Activated CD8-positive, alpha-beta memory T cell treated with anti-CD3 and anti-CD28 coated beads, Interleukin-2, amount 50 U/mL, for 48 hours (primary cell): ENCODE results near the gene PGAP6.
"Not testable (repeated sequence)": the region's sequence is repeated elsewhere in the genome, so short reads cannot be mapped to it uniquely, and the experiment has no call there.

Experiments used
- DNase-seq: peaks from one replicate; pipeline ENCODE4 v3.0.0-alpha.2; 2020

The PGAP6 gene

DNA sequence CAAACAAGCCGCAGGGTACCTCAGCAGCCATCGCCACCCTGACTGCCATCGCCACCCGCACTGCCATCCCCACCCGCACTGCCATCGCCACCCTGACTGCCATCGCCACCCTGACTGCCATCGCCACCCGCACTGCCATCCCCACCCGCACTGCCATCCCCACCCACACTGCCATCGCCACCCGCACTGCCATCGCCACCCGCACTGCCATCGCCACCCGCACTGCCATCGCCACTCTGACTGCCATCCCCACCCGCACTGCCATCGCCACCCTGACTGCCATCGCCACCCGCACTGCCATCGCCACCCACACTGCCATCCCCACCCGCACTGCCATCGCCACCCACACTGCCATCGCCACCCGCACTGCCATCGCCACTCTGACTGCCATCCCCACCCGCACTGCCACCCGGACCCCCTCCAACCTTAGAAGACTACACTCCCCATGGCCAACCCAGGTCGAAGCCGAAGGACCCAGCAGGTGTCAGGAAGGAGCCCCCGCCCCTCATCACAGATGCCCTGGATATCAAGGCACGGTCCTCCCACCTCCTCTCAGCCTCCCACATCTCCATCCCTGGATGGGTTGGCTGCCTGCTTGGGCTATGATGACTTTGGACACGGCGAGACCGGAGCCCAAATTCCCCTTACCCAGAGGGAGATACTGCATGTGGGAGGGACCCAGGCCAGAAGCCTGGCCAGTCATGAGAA is 3.5 kb downstream of the PGAP6 start:
- not testable (repeated sequence) for DNase-seq

DNA sequence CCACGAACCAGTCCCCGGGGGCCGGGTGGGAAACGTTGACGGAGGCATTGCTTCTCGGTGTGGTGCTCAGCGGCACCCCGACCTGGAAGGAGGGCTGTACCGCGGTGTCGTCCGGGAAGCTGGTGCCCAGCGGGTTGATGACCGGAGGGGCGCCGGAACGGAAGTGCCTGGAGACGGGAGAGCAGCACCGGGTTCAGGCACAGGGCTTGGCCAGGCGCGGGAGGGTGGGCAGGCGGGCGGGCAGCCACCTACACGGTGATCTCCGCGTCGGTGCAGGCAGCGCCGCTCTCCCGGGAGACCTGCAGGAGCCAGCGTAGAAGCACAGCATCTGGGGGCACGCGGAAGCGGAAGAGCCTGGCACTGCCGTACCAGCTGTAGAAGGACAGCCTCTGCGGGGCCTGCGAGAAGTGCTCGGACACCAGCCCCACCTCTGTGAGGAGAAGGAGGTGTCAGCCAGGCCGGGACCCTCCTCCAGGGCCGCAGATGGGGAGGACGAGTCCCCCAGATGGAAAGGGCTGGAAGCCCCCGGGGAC is 4.3 kb downstream of the PGAP6 start:
- DNase-seq = no peak

DNA sequence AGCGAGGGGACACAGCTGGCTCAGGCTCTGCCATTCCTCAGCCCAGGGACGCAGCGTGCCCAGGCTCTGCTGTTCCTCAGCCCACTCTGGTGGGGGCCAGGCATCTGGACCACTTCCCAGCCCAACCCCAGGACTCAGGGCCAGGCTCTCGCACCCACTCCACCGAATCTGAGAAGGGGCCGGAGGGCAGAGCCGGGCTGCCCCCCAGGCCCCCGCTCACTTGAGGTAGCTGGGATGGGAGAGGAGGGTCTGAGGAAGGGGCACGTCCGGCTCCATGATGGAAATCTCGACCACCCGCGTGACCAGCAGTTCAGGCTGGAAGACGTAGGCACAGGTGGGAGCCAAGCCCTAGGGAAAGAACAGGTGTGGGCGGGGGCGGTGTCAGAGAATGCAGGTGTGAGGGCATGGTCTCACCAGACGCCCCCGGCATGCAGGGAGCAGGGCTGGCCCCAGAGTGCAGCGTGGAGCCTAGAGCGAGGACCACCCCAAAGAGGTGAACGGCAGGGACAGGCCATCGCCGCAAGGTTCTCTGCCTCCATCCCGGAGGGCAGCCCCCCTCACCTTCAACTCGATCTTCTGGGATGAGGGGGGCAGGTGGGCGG is 4.9 kb downstream of the PGAP6 start:
- no peak for DNase-seq

DNA sequence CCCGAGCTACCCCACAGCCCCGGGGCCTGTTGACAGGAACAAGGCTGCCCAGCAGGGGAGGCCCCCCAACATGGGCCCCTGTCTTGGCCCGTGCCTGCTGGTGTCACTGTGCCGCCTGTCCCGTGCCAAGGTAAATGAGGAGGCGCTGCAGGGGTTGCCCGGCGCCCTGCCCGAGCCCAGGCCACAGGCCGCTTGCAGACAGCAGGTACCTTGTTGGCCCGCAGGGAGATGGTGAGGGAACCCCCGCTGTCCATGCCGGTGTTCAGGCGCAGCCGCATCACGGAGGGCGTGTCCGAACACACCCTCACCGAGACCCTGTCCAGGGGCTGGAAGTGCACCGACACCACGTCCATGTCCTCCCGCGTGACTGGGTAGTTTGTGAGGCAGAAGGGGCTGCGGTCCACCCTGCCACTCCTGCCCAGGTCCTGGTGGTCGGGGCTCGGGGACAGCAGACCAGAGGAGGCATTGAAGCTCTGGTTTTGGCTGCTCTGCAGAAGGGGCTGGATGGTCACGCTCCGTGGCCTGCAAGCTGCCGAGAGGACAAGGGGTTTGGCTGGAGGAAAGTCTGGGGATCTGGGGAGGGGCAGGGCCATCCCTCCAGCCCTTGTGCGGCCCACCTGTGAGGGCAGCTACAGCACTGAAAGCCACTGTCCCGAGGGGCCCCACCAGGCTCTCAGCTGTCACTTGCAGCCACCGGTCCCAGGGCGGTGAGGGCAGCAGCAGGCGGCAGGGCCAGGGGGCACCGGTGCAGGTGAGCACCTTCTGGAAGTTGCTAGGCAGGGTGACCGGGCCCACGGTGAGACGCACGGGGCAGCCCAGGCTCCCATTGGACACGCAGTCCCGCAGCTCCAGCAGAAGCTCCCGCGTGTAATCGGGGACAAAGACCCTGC is 5.6 kb downstream of the PGAP6 start:
- no peak for DNase-seq

DNA sequence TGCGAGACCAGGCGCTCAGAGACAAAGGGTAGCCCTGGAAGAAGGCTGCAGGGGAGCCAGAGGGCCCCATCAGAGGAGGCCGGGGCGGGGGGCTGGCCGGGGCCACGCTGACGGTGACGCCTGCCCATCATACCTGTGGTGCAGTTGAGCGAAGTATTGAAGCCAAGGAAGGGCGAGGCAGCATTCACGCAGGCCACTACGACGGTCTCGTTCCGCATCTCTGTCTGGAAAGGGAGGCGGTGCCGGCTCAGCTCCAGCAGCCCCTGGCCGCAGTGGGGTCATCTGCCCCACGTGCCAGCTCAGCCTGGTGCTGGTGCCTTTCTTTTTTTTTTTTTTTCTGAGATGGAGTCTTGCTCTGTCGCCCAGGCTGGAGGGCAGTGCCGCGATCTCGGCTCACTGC is 6.6 kb downstream of the PGAP6 start:
- DNase-seq = no peak

DNA sequence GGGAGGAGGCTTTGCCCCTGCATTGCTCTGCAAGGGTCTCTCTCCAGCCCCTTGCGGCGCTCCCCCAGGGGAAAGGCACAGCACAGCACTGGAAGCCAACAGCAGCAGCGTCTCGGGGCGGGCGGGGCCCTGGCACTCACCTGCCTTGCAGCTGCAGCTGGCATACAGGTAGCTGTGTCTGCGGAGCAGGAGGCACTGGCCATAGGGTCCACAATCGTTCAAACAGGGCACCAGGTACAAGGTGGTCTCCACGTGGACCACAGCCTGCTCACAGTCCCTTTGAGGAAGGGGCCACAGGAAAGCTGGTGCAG is 7.2 kb downstream of the PGAP6 start:
- no peak for DNase-seq

DNA sequence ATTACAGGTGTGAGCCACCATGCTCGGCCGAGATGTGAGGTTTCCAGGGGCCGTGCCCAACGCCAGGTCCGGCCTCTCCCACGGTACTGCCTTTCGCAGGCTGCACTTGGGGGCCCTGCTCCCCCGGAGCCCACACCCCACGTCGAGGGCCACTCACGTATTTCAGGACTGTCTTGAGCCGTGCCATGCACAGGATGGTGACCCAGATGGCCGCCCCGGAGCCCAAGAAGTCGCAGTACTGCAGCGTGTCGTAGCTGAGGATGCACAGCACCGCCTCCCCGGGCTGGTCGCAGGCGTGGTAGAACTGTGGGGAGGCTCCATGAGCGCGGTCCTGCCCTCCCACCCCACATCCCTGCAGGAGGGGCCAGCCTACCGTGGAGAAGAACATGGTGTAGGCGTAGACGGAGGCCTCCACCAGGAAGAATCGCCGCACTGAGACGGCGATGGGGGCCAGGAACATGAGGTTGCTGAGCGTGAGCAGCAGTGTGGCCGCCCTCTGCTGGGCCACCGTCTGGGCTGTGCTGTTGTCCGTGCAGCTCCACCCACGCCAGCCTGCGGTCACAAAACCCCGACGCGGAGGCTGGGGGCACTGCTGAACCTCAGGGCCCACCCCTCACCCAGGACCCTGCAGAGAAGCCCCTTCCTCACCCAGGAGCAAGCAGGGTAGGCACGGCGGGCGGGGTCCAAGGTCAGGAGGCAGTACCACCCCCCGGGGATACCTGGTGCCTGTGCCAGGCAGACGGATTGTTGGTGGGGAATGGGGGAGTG is 7.7 kb downstream of the PGAP6 start:
- DNase-seq = no peak

DNA sequence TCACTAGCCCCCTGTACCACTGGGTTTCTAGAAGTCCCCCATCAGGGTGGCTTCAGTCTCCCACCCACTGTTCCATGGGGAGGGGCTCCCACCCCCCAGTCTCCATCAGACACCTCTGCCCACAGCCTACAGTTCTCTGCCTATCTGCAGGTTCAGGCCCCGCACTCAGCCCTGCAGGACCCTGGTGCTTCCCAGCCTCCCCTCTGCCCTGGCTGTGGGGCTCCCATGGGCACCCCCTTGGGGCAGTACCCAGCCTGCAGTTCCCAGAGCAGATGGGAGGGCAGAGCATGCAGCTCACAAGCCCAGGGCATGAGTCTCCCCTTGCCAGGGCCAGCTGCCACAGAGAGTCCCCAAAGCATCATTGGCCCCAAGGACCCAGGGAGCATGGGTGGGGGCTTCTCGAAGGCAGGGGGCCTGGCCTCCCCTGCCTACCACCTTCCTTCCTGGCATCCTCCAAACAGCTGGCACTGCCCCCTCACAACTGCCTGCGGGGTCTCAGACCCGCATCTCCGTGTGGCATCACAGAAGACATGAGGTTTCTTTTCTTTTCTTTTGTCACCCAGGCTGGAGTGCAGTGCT is 8.7 kb downstream of the PGAP6 start:
- DNase-seq = no peak

DNA sequence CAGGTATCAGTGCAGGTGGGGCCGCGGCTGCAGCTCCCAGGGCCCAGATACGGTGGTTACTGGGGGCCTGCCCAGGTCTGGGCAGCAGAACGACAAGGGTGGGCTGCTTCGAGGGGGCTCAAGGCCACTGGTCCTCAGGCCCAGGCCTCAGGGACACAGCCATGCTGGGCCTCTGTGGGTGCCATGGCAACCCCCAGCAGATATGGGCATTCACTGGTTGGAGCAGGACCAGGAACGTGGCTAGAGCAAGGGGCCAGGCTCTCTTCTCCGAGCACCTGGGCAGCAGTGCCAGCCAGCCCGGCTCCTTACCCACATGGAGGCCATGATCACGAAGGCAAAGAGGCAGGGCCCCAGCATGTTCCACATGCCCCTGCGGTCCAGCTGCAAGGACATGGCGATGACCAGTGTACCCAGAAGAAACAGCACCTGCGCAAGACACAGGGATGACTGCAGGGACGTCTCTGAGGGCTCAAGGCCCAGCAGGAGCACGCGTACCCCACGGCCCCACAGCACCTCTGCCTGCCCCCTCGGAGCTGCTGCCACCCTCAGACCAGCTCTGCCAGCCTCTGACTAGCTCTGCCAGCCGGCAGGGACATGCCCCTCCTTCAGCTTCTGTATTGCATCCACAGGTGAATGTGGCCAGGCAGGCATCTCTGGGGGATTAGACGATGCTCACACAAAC is 9.3 kb downstream of the PGAP6 start:
- no peak for DNase-seq

DNA sequence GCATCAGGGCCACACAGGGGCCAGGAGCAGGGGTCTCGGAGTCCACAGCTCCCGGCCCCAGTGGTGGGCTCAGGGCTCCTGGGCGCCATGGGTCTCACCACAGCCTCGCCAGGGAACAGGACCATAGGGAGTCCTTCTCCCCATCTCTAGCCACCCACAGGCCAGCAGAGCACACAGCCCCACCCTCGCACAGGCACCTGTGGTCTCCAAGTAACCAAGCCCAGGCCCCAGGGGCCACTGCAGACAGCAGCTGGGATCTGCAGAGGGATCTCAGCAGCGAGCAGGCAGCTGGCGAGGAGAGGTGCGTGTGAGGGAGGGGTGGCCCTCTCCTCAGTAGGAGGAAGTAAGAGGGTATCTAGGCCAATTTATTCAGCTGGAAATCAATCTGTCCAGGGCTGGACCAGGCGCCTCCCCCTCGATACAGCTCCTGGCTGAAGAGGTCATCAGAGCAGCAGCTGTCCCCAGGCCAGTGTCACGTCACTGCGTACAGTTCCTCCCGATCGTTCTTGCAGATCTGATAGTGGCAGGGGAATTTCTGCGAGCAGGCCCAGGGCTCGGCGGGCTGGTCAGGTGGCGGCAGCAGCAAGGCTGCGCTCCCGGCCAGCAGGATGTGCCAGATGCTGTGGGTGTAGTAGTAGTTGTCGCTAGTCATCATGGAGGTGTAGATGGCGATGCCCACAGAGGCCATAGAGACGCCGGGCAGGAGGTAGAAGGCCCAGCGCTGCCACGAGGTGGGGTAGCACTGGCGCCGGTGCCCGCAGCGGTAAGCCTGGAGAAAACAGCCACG is 10.1 kb downstream of the PGAP6 start:
- no peak for DNase-seq

DNA sequence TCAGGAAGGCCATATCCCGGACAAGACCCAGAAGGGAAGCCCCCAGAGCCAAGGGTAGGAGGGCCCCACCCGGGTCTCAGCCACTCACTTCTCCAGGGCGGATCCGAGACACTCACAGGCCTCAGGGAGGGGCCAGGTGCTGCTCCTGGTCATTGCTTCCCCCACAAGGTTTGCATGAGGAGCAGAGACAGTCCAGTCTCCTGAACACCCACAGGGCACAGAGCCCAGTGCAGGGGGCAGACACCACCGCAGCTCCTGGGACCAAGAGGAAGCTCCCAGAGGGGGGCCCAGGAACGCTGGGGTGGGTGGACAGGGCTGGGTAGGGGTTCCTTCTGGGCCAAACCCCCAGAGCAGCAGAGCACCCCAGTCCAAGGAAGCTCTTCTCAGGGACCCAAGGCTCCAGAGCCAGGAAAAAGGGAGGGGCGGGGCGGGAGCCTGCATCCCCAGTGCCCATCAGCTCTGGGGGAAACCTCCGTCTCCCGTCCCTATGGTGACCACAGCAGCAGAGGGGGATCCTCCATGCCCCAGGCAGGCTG is 10.7 kb downstream of the PGAP6 start:
- DNase-seq = no peak

DNA sequence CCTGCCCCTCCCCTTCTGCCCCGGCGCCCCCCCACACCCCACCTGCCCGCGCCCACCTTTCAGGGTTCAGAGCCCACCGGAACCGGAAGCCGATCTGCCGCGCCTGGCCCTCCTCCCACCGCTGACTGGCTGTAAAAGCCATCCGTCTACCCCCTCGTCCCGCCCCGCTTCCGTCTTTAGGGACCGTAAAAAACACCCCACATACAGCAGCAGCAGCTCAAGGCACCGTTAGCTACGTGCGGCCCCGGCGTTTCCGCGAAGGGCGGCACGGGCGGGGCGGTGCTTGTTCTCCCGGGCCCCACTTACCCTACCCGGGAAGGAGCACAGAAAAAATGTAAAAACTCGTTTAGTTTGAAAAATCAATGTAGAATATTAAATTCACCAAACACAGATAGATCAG is 11.3 kb downstream of the PGAP6 start, which contains the start of gene MRPL28:
Gene MRPL28, minus strand, starts transcription at position 96 of the 400 bp plus-strand sequence. CDS start 320 bp downstream, outside the sequence.
- peak; percentile 95 for DNase-seq

DNA sequence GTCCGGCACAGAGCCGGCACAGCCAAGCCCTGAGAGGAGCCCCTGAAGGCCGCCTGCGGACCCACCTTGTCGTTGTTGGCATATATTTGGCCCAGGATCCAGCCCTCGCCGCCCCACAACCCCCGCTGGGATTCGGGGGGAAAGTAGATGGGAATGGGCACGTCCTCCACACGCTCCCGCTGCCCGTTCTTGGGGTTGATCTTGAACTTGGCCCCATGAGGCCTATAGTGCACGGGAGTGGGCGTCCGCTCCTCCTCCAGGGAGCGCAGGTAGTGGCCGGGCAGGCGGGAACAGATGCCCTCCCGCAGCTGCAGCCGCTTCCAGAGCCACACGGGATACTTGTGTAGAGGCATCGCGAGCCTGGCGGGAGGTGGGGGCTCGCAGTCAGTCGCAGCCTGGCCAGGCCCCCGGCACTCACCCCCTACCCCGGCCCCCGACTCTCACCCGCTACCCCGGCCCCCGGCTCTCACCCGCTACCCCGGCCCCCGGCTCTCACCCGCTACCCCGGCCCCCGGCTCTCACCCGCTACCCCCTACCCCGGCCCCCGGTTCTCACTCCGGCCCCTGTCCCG is 11.8 kb downstream of the PGAP6 start:
- no peak for DNase-seq

DNA sequence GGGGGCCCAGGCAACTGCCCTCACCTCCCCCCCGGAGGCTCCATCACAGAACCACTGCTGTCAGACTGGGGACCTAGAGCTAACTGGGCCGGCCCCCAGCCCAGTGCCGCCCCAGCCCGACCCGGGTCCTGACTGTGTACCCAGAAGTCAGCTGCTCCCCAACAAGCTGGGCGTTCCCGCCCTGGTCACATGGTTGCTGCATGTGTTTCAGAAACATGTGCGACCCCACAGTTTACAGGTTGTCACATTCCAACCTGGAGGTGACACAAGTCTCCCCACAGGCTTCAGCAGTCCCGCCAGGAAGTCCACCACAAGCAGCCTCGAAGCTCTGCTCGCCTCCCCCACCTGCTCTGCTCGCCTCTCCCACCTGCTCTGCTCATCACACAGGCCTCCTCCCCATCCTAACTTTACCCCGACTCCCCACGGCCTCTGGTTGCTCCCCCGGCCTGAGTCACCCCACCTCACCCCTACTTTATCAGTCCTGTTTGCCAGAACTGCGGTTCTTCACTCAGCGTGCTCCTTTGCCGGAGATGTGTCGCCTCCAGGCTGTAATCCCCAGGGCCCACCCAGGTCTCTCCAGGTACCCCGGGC is 12.4 kb downstream of the PGAP6 start:
- no peak for DNase-seq

DNA sequence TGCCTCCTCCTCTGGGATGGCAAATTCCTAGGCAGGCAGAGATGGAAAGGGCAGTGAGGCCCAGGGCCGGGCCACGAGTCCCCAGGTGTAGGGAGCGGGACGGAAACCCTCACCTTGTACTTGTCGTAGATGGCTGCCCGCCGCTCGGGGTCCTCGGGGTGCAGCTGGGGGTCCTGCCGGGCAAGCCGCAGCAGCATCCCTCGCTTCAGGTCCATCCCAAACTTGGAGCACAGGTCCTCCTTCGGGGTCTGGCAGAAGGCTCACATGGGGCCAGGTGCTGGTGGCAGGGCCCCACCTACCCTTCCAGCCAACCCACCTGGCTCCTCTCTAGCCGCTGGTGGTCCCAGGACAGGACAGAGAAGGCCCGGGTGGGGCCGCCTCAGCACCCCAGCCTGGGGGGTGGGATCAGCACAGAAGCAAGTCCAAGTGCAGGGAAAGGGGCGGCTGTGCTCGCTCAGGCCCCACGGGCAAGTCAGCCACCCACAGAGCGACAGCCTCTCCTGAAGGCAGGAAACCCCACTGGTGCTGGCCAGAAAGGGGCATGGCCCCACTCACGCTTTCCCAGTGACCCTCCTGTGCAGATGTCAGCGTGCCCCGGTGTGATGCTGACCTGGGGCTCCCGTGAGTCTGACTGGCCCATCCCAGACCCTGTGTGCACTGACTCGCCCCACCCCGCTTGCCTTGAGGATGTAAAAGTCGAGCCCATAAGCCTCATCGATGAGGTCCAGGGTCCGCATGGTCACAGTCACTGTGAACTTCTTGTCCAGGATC is 13.2 kb downstream of the PGAP6 start:
- DNase-seq = no peak

DNA sequence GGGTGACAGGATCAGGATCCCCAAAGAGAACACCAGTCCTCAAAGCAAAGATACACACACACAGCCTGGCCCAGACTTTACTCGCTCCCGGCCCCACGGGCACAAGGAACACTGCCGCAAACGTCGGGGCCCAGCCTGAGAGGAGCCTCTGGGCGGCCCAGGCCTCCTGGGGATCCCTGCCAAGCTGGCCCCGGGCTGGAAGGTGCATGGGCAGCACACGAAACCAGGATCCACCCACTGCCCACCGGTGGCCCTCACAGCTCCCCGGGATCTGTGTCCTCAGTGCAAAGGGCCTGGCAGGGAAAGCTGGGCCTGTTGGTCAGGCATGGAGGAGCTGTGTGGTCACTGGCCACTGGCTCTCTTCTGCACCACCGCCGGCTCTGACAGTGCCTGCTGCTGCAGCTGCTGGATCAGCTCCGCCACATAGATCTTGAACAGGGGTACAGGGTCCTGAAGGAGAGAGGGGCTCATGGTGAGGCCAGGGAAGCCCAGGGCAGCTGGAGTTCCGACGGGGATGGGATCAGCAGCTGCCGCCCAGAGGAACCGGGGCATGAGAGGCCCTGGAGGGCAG is 14.4 kb downstream of the PGAP6 start:
- no peak for DNase-seq

DNA sequence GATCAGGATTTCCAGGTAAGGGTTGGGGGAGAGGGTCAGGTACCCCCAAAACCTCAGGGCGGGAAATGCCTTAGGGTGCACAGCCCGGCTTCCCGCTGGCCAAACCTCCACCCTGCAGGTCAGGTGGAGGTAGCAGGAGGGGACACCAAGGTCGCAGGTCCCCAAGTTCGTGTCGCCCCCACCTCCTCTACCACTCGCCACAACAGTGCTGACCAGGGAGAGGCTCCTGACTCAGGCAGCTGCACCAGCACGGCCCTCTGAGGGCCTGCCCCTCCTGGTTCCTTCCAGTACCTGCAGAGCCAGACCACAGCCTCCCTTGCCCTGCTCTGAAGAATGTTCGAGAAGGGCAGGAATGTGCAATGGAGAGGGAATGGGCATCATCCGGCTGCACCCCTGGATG is 15.3 kb downstream of the PGAP6 start:
- no peak for DNase-seq

DNA sequence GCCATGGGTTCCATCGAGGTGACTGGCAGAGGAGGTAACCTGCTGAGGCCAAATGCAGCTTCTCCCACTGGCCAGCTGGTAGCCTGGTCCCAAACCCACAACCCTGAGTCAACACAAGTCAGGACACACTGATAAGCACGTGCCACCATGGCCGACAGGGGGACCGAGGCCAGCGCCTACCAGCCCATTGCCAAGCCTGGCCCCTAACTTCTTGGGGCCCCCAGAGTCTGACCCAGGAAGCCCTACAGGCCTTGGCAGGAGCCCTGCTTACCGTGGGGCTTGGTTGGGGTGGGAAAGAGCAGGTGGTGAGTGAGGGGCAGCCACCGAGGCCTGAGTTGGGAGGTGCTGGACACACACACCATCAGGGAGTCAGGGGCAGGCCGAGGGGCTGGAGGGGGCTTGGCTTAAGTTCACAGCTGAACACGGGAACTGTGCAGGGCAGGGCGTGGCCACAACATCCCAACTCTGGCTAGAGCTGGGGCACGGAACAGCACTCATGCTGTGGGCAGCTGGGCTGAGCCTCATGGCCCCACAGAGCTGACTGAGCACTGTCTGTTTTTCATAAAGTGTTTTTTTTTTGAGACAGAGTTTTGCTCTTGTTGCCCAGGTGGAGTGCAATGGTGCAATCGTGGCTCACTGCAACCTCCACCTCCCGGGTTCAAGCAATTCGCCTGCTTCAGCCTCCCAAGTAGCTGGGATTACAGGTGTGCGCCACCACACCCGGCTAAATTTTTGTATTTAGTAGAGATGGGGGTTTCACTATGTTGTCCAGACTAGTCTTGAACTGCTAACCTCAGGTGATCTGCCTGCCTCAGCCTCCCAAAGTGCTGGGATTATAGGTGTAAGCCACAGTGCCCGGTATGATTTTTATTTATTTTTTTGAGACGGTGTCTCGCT is 16.9 kb downstream of the PGAP6 start:
- DNase-seq = no peak
